Gastroesophageal sphincter (tissue), 4 donors: ENCODE results near the gene ZNF3. TPM values are rescaled to one million over a fixed set of nuclear protein-coding genes. Genes with fewer than 3 reads are reported as not detected.
A peak's percentile ranks its signal among the peaks of the same experiment; 100 is the strongest.

Source experiments
- ATAC-seq: fragments of 150-250 bp; one replicate; pipeline ENCODE4 v1.9.1; 2016; ENCODE audit warnings: mild to moderate bottlenecking, moderate library complexity
- H3K27ac ChIP-seq, 4 donors: fragments of 200-600 bp; sonication (generic) in 3 of 4; 1 replicate in 3 of 4; 2 replicates in 1 of 4; pipeline ENCODE4 v1.5.1; 2016 to 2019
- H3K27me3 ChIP-seq: fragments of 200-600 bp; sonication (generic); one replicate; pipeline ENCODE4 v1.5.1; 2019
- H3K36me3 ChIP-seq, 2 donors: fragments of 200-600 bp; sonication (generic); one replicate each; pipeline ENCODE4 v1.5.1; 2019; ENCODE audit warnings: control low read depth in 1 of 2
- H3K4me1 ChIP-seq, 3 donors: fragments of 200-600 bp; sonication (generic); 1 replicate in 2 of 3; 2 replicates in 1 of 3; pipeline ENCODE4 v1.5.1; 2016 to 2019; ENCODE audit warnings: control low read depth in 2 of 3
- H3K4me3 ChIP-seq, 2 donors: fragments of 200-600 bp; sonication (generic); one replicate each; pipeline ENCODE4 v1.5.1; 2019; ENCODE audit warnings: mild to moderate bottlenecking in 1 of 2, moderate library complexity in 1 of 2
- H3K9me3 ChIP-seq, 3 donors: fragments of 200-600 bp; sonication (generic); one replicate each; pipeline ENCODE4 v1.5.1; 2017 to 2019; ENCODE audit warnings: control low read depth in 2 of 3
- EP300 ChIP-seq: sonication (generic); formaldehyde crosslinking; IDR thresholded peaks from one replicate; pipeline ENCODE4 v1.6.1; 2017; ENCODE audit warnings: antibody characterized with exemption, mild to moderate bottlenecking
- POLR2A ChIP-seq, 2 donors: fragments of 450-650 bp; IDR thresholded peaks; one replicate each; pipeline ENCODE4 v1.6.1; 2017; ENCODE audit warnings: antibody characterized with exemption in 2 of 2, mild to moderate bottlenecking in 2 of 2, moderate library complexity in 1 of 2
- POLR2AphosphoS5 ChIP-seq: sonication (generic); formaldehyde crosslinking; IDR thresholded peaks from one replicate; pipeline ENCODE4 v1.6.1; 2017; ENCODE audit warnings: antibody characterized with exemption
- WGBS, 2 donors: methylation state at CpG; one replicate each; pipeline ENCODE4 v1.1.5; 2018; ENCODE audit warnings: low coverage in 1 of 2; 5-methylcytosine and 5-hydroxymethylcytosine counted together
- total RNA-seq, 4 donors: library from RNA; depleted of rRNA; stranded (reverse); fragments of >200 nt; gene quantifications; one replicate each; pipeline ENCODE4 v1.1.0, GENCODE V29; 2016
- TF ChIP-seq, protein P1 (sequence below), 4 experiments: fragments of 200-600 bp in 2 of 4; fragments of 450-650 bp in 2 of 4; sonication (generic) in 1 of 4; IDR thresholded peaks; one replicate each; pipeline ENCODE4 v1.5.1; 2017 to 2019; ENCODE audit warnings: antibody characterized with exemption in 4 of 4, mild to moderate bottlenecking in 2 of 4, moderate library complexity in 2 of 4

The ZNF3 gene
- total RNA-seq, 4 donors from 2014 or later: 18.9 to 30.2 (median 20.6) TPM

DNA sequence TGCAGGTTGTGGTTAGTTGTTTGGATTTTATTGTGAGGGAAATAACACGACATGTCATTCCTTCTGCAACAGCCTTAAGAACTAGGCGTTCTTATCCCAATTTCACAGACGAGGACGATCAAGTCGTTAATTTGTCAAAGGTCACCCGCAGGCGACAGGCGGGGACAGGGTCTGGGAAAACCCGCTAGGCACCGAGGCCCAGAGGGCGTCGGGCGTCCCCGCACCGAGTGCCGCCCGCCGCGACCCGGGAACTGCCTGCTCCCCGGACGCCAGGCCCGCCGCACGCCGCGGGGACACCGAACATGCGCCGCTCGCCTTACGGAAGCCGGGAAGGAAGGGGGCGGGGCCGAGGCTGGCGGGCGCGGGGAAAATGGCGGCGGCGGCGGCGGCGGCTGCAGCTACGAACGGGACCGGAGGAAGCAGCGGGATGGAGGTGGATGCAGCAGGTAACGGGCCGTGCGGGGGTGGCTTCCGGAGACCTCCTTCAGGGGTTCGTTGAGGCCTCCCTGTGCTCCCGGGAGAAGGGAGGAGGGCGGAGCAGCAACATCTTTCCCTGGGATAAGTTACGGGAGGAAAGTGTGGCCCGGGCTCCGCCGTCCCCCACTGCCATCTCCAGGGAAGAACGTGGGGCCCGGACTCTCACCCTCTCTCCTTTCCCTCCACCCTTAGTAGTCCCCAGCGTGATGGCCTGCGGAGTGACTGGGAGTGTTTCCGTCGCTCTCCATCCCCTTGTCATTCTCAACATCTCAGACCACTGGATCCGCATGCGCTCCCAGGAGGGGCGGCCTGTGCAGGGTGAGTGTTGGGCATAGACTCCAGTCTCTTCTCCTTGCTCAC, 7.3 kb upstream of the ZNF3 start, which contains the start of gene COPS6:
TSS of gene COPS6 (plus strand) at position 349 of the 837 bp plus-strand sequence. CDS start at position 371, 22 bp downstream.
- Histone ChIP-seq H3K9me3 (no peaks in the 10 kb centered on the region), H3K4me3 (peak within 1 kb of the TSS; percentile 69 to 72), H3K27me3 (no peaks in the 10 kb centered on the region), H3K36me3 (peaks cover 0 to 40% of the 10 kb centered on the region in 2 donors), H3K4me1 (peaks cover 0 to 35% (median 16%) of the 10 kb centered on the region in 3 donors), H3K27ac (peak within 1 kb of the TSS; percentile 43 to 91 (median 88))
- WGBS, 2 donors: 0% methylated on average over 9 to 15 of the region's 68 CpGs
- peak; percentile 72 for ATAC-seq
- TF ChIP-seq EP300: no peak
- TF ChIP-seq POLR2A (IDR thresholded peaks at IDR 0.05): peak; percentile 73 to 85
- TF ChIP-seq, protein P1, sequence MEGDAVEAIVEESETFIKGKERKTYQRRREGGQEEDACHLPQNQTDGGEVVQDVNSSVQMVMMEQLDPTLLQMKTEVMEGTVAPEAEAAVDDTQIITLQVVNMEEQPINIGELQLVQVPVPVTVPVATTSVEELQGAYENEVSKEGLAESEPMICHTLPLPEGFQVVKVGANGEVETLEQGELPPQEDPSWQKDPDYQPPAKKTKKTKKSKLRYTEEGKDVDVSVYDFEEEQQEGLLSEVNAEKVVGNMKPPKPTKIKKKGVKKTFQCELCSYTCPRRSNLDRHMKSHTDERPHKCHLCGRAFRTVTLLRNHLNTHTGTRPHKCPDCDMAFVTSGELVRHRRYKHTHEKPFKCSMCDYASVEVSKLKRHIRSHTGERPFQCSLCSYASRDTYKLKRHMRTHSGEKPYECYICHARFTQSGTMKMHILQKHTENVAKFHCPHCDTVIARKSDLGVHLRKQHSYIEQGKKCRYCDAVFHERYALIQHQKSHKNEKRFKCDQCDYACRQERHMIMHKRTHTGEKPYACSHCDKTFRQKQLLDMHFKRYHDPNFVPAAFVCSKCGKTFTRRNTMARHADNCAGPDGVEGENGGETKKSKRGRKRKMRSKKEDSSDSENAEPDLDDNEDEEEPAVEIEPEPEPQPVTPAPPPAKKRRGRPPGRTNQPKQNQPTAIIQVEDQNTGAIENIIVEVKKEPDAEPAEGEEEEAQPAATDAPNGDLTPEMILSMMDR (IDR thresholded peaks at IDR 0.05): peak in 1 of 4 experiments; percentile 33
- TF ChIP-seq POLR2AphosphoS5: peak; percentile 89

DNA sequence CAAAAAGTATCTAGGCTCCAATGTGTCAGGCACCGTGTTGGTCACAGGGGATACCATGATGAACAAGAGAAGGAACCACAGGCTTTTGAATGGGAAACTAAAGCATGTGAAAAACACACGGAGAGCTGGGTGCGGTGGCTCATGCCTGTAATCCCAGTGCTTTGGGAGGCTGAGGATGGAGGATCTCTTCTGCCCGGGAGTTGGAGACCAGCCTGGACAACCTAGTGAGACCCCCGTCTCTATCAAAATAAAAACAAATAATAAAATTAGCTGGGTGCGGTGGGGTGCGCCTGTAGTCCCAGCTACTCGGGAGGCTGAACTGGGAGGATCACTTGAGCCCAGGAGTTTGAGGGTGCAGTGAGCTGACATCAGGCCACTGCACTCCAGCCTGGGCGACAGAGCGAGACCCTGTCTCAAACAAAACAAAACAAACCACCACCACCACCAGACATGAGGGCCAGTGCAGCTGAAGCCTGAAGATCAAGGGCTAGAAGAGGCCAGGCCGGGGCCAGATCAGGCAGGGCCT, 6.6 kb upstream of the ZNF3 start:
- 74 to 83% methylated on average over 4 to 9 of the region's 11 CpGs for WGBS, 2 donors
- Histone ChIP-seq H3K27me3 (no peaks in the 10 kb centered on the region), H3K27ac (peak overlapping the region; percentile 43 to 91 (median 88)), H3K36me3 (peaks cover 0 to 33% of the 10 kb centered on the region in 2 donors), H3K4me1 (peaks cover 0 to 28% (median 16%) of the 10 kb centered on the region in 3 donors), H3K9me3 (no peaks in the 10 kb centered on the region), H3K4me3 (peak overlapping the region; percentile 69 to 72)
- ATAC-seq: no peak
- TF ChIP-seq EP300 (no peak), POLR2AphosphoS5 (no peak), POLR2A (IDR thresholded peaks at IDR 0.05) (no peak)
- TF ChIP-seq, protein P1 (IDR thresholded peaks at IDR 0.05): no peak

DNA sequence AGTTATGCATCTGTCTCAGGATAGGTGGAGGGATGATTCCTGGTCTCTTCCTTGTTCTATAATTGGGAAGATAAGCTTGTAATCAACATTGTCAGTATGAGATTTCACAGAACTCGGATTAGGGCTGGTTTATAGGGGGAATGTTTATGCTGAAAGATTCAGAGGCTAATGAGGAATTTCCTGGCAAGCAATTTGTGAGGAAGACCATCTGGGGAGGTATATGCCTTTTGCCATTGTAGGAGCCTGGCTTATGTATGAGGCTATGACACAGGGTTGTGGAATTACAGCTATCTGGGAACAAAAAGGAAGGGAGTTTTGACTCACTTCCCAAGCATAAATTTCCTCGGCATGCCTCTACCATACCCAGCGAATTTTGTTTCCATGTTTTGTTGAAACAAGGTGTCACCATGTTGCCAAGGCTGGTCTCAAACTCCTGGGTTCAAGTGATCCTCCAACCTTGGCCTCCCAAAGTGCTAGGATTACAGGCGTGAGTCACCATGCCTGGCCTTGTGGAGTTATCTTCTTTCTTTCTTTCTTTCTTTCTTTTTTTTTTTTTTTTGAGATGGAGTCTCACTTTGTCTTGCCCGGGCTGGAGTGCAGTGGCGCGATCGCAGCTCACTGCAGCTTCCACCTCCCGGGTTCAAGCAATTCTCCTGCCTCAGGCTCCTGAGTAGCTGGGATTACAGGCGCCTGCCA, 5.7 kb upstream of the ZNF3 start:
- Histone ChIP-seq H3K27ac (peak overlapping the region in 3 of 4 donors; percentile 87 to 91 (median 89)), H3K4me1 (peaks cover 0 to 31% (median 16%) of the 10 kb centered on the region in 3 donors), H3K36me3 (peaks cover 0 to 24% of the 10 kb centered on the region in 2 donors), H3K4me3 (no peak overlapping the region), H3K27me3 (no peaks in the 10 kb centered on the region), H3K9me3 (no peaks in the 10 kb centered on the region)
- TF ChIP-seq POLR2A (IDR thresholded peaks at IDR 0.05): no peak
- TF ChIP-seq, protein P1 (IDR thresholded peaks at IDR 0.05): no peak
- TF ChIP-seq EP300: no peak
- peak; percentile 81 for TF ChIP-seq POLR2AphosphoS5
- ATAC-seq: peak; percentile 46
- 10 to 34% methylated on average over 3 to 8 of the region's 10 CpGs for WGBS, 2 donors

DNA sequence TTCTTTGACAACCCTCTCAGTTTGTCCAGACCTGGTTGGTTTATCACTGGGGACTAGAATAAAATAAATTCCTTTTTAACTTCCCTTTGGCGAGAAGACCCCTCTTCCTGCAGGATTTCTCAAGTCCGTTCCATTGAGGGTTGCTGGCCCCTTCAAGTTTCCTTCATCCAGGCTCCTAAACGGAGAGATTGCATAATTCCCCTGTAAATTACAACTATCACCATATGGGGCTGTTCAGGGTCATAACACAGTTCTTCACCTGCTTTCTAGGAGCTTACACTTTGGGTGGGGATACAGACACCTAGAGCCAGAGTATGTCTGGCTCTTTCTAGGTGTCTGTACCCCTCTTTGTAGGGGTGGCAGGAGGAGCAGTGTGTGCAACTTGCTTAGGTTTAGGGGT, 4.0 kb upstream of the ZNF3 start:
- no peak for ATAC-seq
- TF ChIP-seq POLR2A (IDR thresholded peaks at IDR 0.05) (no peak), POLR2AphosphoS5 (no peak), EP300 (no peak)
- TF ChIP-seq, protein P1 (IDR thresholded peaks at IDR 0.05): no peak
- H3K9me3 ChIP-seq: no peaks in the 10 kb centered on the region
- H3K36me3 ChIP-seq: peaks cover 0 to 7% of the 10 kb centered on the region in 2 donors
- H3K27ac ChIP-seq: no peak overlapping the region
- H3K27me3 ChIP-seq: no peaks in the 10 kb centered on the region
- peaks cover 0 to 41% (median 24%) of the 10 kb centered on the region in 3 donors for H3K4me1 ChIP-seq
- no peak overlapping the region for H3K4me3 ChIP-seq
- WGBS, 2 donors: 46 to 72% methylated on average over 3 of the region's 3 CpGs
